ENCODE measurements around the gene BCAS1.
A peak's percentile ranks its signal among the peaks of the same experiment; 100 is the strongest.

The BCAS1 gene

DNA sequence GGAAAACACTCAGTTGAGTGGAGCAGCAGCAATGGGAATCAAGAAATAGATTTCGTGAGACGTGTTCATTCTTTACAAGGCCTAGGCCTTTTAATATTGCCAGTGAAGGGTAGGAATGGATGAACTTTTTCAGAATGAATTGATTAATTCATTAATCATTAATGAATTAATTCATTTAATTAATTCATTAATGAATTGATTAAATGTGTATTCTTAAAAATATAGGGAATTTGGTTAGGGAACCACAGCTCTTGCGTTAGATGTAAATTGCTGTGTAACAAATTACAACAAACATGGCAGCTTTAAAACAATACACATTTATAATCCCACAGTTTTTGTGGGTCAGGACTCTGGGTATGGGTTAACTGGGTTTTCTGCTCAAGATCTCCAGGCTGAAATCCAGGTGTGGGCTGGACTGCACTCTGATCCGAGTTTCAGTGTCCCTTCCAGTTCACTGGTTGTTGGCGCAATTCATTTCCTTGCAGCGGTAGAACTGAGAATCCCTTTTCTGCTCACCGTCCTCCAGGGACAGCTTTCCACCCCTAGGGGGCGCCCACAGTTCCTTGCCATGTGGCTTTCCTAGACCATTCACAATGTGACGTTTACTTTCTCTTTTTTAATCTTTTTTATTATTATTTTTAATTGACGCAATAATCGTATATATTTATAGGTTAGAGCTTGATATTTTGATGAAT is 32.8 kb upstream of the BCAS1 start:
- DNase-seq (ENCODE audit: low spot score) = peak; percentile 53

DNA sequence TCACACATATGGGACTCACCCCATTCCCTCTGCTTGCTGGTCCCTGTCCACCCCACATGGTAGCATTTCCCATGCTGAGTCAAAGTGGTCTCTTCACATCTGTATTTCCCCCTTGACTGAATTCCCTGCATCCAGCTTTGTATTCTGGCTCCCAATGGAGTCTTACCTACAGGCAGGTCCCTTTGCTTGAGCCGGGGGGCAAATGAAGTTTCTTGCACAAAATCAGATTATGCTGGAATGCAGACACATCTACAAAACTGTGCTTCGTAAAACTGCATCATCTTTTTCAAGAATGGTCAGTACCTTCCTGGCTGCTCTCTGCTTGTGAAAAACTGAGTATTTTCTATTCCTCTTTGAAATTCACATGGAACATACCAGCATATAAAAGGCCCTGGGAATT is 32.1 kb upstream of the BCAS1 start:
- no peak for DNase-seq (ENCODE audit: low spot score)

DNA sequence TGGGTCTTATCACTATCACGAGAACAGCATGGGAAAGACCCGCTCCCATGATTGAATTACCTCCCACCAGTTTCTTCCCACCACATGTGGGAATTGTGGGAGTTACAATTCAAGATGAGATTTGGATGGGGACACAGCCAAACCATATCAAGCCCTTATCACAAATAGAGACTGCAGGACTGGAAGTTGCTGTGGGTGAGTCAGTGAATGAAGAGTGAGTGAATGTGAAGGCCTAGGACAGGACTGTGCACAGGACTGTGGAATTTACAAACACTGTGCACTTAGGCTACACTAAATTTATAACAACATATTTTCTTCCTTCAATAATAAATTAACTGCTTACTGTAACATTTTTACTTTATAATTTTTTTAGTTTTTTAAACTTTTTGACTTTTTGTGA is 30.2 kb upstream of the BCAS1 start:
- DNase-seq (ENCODE audit: low spot score) = no peak

DNA sequence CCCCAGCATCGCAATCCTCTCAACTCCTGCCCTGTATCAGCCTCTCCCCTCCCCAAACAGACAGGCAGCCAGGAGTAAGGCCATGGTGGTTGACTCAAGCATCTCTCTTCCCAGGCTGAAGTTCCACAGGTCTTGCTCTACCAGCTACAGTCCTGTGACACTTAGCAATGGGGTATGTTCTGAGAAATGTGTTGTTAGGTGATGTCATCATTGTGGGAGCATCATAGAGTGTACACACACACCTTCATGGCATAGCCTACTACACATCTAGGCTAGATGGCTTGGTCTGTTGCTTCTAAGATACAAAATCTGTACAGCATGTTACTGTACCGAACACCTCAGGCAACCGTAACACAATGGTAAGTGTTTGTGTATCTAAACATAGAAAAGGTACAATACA is 29.5 kb upstream of the BCAS1 start:
- DNase-seq (ENCODE audit: low spot score) = no peak

DNA sequence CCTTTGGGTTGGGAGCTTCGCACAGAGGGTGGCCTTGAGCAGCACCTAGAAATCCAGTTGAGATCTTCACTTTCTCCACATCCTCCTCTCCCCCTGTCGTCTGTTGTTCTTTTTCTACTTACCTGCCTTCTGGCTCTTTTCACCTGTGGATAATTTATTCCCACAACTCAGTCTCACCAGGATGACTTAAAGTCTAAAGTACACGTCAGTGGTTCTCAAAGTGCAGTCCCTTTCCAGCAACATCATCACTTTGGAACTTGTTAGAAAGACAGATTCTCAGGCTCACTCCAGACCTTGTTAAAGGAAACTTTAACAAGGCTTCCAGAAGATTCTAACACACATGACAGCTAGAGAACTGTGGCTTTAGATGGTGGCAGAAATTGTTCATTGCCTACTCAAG is 27.7 kb upstream of the BCAS1 start:
- no peak for DNase-seq (ENCODE audit: low spot score)

DNA sequence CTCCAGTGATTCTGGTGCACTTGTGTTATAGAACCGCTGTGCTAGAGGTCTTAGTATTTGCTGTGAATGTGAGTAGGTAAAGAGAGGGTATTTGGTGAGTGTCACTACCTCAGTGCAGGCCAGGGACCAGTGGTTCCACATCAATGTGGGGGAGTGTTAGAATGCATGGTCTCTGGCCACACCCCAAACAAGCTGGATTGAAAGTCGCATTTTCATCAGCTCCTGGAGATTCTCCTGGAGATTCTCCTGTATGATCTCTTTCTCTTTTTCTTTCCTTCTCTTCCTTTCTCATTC is 26.8 kb upstream of the BCAS1 start:
- no peak for DNase-seq (ENCODE audit: low spot score)

- DNase-seq (ENCODE audit: low spot score) = no peak
Measured at GRCh38 chr20:54095824-54096223, 25.4 kb upstream of the BCAS1 start.

DNA sequence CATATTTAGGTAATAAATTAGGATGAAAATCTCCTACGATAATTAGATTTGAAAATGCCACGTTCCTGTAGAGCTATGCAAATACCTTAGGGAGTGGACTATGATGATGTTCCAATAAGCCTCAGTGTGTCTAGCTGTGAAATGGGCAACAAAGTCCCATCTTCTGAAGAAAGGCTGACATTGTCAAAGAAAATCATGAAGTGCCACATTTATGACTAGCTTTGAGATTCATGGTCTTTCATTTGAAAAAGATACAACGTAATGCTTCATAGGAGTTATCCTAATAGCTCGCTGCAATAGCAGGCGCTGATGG is 23.8 kb upstream of the BCAS1 start:
- no peak for DNase-seq (ENCODE audit: low spot score)

DNA sequence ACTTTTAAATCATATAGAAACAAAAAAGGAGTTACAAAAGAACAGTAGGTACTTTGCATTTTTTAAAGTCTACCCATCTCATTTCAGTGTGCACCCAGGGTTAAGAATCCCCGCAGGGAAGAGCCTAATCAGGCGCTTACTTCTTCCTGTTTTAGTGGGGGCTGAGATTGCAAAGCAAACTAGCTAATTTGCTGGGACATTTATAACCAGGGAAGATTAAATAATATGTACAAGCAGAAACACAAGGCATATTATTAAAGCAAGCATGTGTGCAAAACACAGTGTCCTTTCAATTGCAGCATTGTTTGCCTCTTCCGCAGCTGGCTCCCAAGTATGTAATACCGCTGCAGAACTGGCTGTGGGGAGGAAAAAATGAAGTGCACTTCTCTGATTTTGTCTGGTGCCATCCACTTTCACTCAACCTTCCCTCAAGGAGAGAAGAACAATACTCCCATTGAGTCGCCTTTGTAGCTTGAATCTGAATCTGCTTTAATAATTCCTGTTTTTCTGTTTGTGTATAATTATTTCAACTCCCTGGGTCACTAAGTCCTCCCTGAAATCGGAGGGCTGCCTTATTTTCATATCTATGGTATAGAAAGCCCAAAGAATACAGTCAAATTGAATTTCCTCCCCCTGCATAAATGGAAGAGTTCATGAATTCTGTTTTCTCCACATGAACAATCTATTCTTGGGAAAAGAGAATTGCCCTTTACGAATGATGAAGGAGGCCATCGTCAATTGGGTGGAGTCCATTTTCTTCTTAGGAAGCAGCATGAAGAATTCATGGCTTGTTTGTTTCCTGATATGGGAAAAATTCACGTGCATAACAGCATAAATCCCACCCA is 23.3 kb upstream of the BCAS1 start:
- peak; percentile 67 for DNase-seq (ENCODE audit: low spot score)

- DNase-seq (ENCODE audit: low spot score) = no peak
Measured at GRCh38 chr20:54092021-54092420, 21.6 kb upstream of the BCAS1 start.

GRCh38 chr20:54091120-54091480 is 20.7 kb upstream of the BCAS1 start:
- no peak for DNase-seq (ENCODE audit: low spot score)

DNA sequence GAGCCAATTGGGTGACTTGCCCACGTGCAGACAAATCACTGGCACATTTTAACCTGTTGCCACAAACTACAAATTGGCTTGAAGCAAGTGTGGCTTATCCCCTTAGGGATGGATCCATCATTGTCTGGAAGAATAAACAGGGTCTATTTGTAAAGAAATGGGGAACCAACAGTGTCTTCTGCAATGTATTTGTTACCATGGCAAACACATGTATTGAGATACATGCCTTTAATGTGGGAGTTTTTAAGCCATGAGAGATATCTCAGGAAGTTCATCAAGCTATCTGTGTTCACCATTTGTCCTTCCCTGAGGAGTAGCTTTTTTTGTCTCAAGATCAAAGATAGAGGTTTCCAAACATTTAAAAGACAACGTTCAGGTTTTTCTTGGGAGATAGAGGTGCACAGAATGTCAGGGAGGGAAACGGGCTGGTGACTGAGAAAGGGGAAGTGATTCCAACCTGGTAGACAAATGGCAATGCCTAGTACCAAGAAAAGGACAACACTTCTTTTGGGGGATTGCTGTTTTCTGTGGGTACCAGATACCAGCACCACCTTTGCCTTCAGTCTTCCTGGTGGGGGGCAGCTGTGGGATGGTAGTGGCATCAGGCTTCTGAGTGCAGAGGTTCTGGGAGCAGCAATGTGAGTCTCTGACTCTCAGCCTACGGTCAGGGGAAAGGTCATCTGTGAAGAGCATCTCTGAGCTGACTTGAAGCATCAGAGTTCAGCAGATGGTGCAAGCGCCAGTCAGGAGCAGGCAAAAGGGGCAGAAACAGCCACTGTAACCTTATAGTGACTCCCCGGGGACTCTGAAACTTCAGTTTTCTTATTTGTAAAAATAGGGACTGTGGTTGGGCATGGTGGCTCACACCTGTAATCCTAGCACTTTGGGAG is 20.1 kb upstream of the BCAS1 start:
- no peak for DNase-seq (ENCODE audit: low spot score)

- no peak for DNase-seq (ENCODE audit: low spot score)
Measured at GRCh38 chr20:54088430-54088829, 18.0 kb upstream of the BCAS1 start.

DNA sequence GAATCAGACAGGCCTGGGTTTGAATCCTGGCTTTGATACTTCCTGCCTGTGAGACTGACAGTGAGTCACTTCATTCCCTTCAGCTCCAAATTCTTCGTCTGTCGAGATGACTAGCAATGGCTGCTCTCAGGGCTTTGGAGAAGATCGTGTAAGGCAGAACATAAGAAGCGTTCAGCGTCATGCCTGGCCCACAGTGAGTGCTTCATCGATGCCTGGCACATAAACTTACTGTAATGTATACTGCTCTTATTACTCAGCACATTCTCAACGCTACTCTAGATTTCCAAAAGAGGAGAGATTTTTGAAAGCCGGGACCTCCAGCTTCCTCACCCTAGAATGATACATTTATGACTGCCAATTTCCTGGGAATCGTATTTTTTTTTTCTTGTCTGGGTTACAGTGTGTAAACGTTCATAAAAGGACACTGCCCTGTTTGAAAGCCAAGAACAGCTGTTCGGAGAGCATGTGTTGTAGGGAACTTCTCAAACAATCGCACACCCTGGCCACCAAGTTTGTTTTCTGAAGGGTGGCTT is 16.2 kb upstream of the BCAS1 start:
- DNase-seq (ENCODE audit: low spot score) = no peak

DNA sequence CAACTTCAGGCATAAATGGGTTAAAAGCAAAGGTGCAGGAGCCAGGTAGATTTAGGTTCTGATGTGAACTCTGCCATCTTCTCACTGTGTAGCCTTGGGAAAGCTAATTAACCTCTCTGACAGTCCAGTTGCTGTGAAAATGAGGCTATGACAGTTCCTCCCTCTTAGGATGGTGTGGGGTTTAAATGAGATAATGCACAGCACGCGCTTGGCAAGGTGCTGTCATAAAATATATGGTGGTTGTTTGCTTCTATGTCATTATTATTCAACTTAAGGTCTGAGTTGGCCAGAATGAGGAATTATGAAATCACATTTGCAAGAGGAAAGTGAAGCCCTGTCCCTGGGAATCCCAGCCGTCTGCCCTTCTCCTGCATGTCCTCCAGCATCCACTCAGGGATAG is 15.5 kb upstream of the BCAS1 start:
- no peak for DNase-seq (ENCODE audit: low spot score)

- DNase-seq (ENCODE audit: low spot score) = no peak
Measured at GRCh38 chr20:54085425-54085824, 15.0 kb upstream of the BCAS1 start.

GRCh38 chr20:54084727-54085388 is 14.5 kb upstream of the BCAS1 start:
- no peak for DNase-seq (ENCODE audit: low spot score)

DNA sequence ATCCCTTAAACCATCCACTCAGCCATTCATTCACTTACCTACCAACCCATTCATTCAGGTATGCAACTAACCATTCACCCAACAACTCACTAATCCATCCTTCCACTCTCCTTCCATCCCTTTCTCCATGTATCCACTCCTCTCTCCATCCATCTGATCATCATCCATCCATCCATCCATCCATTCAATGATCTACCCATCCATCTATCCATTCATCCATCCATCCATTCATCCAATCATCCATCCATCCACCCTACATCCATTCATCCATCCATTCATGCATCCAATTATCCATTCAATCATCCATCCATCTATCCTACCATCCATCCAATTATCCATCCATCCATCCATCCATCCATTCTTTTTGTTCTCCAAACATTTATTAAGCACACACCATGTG is 13.8 kb upstream of the BCAS1 start:
- no peak for DNase-seq (ENCODE audit: low spot score)

DNA sequence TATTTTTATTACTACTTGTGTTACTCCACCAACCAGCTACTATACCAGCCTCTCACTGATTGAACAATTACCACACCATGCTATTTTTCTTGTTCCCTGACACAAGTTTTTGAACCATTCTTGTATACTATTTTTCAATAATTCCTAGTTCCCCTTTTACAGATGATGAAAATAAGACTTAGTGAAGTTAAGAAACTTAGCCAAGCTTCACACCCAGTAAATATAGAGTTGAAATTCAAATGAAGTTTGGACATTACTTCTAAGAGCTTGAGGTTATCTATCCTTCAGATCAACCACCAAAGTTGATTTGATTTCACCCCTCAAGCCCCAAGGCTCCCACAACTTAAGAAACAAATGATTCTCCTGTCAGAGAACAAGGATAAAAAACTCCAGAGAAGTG is 13.1 kb upstream of the BCAS1 start:
- no peak for DNase-seq (ENCODE audit: low spot score)

DNA sequence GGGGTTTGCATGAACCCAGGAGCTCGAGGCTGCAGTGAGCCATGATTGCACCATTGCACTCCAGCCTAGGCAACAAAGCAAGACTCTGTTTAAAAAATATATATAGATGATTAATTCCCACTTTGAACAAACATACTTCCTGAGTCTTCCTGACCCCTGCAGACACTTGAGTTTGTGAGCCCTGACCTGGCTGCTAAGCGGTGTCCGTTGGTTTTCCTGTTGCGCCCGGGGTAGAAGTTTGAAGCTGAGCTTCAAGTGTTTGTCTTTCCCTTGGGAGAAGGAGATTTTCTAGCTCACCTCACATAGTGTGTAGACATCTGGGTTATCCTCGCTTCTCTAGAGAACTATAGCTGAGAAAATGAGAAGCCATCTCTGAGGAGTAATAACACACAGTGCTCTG is 11.7 kb upstream of the BCAS1 start:
- no peak for DNase-seq (ENCODE audit: low spot score)

- no peak for DNase-seq (ENCODE audit: low spot score)
Measured at GRCh38 chr20:54079652-54080051, 9.3 kb upstream of the BCAS1 start.

GRCh38 chr20:54078296-54078984 is 8.0 kb upstream of the BCAS1 start:
- no peak for DNase-seq (ENCODE audit: low spot score)

Data from globus pallidus (tissue), 1 donor.